Nucleus accumbens (tissue), 56 donors: Measurements from ENCODE around the gene SPA17.
A peak's percentile ranks its signal among the peaks of the same experiment; 100 is the strongest.

Experiments used
- DNase-seq, 56 donors: peaks; one replicate each; lab custom pipeline; 2025; lab: John Stamatoyannopoulos, UW

Gene SPA17

GRCh38 chr11:124719534-124719933, 45.8 kb downstream of the SPA17 start:
- DNase-seq: no peak

GRCh38 chr11:124722176-124722575, 48.5 kb downstream of the SPA17 start:
- no peak for DNase-seq

- DNase-seq: peak in 17 of 56 donors; percentile 22 to 67 (median 47)
Observed at GRCh38 chr11:124724979-124725718, 51.4 kb downstream of the SPA17 start.

GRCh38 chr11:124725719-124726105, 52.0 kb downstream of the SPA17 start:
- DNase-seq: no peak

- no peak for DNase-seq
Observed at GRCh38 chr11:124727474-124727873, 53.8 kb downstream of the SPA17 start.

GRCh38 chr11:124728134-124728533, 54.4 kb downstream of the SPA17 start:
- no peak for DNase-seq

GRCh38 chr11:124729571-124729970, 55.9 kb downstream of the SPA17 start:
- no peak for DNase-seq

- no peak for DNase-seq
Observed at GRCh38 chr11:124732230-124732629, 58.5 kb downstream of the SPA17 start.

- DNase-seq: no peak
Observed at GRCh38 chr11:124736736-124737135, 63.0 kb downstream of the SPA17 start.

- DNase-seq: peak in 4 of 56 donors; percentile 7 to 29 (median 16)
Observed at GRCh38 chr11:124737638-124738305, 64.1 kb downstream of the SPA17 start.

- no peak for DNase-seq
Observed at GRCh38 chr11:124738713-124739478, 65.2 kb downstream of the SPA17 start.

- DNase-seq: peak in 53 of 56 donors; percentile 5 to 91 (median 67)
Observed at GRCh38 chr11:124739479-124740276, 66.0 kb downstream of the SPA17 start, which contains the start of gene NRGN. Gene NRGN, plus strand, starts transcription at chr11:124739942. Its CDS starts 143 bp downstream, at chr11:124740085.

GRCh38 chr11:124740277-124740882, 66.7 kb downstream of the SPA17 start:
- DNase-seq: peak in 3 of 56 donors; percentile 27 to 65 (median 30)

- DNase-seq: no peak
Observed at GRCh38 chr11:124742555-124742954, 68.9 kb downstream of the SPA17 start.

- DNase-seq: no peak
Observed at GRCh38 chr11:124743050-124743449, 69.3 kb downstream of the SPA17 start.

- DNase-seq: no peak
Observed at GRCh38 chr11:124745270-124745834, 71.6 kb downstream of the SPA17 start.

GRCh38 chr11:124745835-124746620, 72.3 kb downstream of the SPA17 start:
- peak in 5 of 56 donors; percentile 15 to 49 (median 22) for DNase-seq

- DNase-seq: peak in 18 of 56 donors; percentile 17 to 67 (median 45)
Observed at GRCh38 chr11:124746621-124747243, 73.0 kb downstream of the SPA17 start.
